GM12878 (cell line): Measurements from ENCODE around the gene CASR. TPM values are rescaled to one million over a fixed set of nuclear protein-coding genes. Genes with fewer than 3 reads are reported as not detected.

Source experiments
- BCL11A ChIP-seq: IDR thresholded peaks from 2 replicates; pipeline ENCODE4 v1.6.1; 2011; ENCODE audit warnings: low read depth, low read length
- EED ChIP-seq: sonication (generic); IDR thresholded peaks from 2 replicates; pipeline ENCODE4 v1.6.1; 2016; ENCODE audit warnings: antibody characterized with exemption, low read depth
- PML ChIP-seq: IDR thresholded peaks from 2 replicates; pipeline ENCODE4 v1.6.1; 2012; ENCODE audit warnings: low read length, inconsistent platforms
- TCF12 ChIP-seq: IDR thresholded peaks from 2 replicates; pipeline ENCODE4 v1.6.1; 2011; ENCODE audit warnings: low read depth, mild to moderate bottlenecking, low read length
- polyA plus RNA-seq, 11 experiments: library from polyadenylated mRNA; depleted of rRNA in 4 of 11; unstranded in 6 of 11; stranded (reverse) in 5 of 11; fragments of >200 nt; fragmentation: Nextera tagmentation in 4 of 11; fragmentation: Illumina TruSeq in 1 of 11; extraction: Ambion mirVana in 4 of 11; extraction: Trizol in 1 of 11; gene quantifications; 1 replicate in 1 of 11; 2 replicates in 10 of 11; pipeline versions ENCODE4 v1.2.1 to v1.2.3, GENCODE V29; 2011 to 2016; ENCODE audit warnings: inconsistent platforms in 2 of 11, missing spikeins in 2 of 11, low read depth in 1 of 11
- total RNA-seq, 4 experiments: library from RNA; depleted of rRNA in 3 of 4; stranded (reverse); fragments of >200 nt in 3 of 4; fragmentation: Illumina TruSeq in 1 of 4; extraction: Trizol in 1 of 4; gene quantifications; 2 replicates each; pipeline versions ENCODE4 v1.2.1 to v1.2.3, GENCODE V29; 2013 to 2021
- TF ChIP-seq, protein P1 (sequence below): fragments of 450-650 bp; IDR thresholded peaks from 2 replicates; pipeline ENCODE4 v1.6.1; 2017; ENCODE audit warnings: mild to moderate bottlenecking, moderate library complexity
- TF ChIP-seq, protein P2 (sequence below): fragments of 450-650 bp; IDR thresholded peaks from 2 replicates; pipeline ENCODE4 v1.6.1; 2016; ENCODE audit warnings: mild to moderate bottlenecking, moderate library complexity, borderline replicate concordance
- TF ChIP-seq, protein P3 (sequence below): IDR thresholded peaks from 2 replicates; pipeline ENCODE4 v1.6.1; 2012; ENCODE audit warnings: low read length, inconsistent platforms
- TF ChIP-seq, protein P4 (sequence below): IDR thresholded peaks from 2 replicates; pipeline ENCODE4 v1.6.1; 2012; ENCODE audit warnings: low read depth, low read length, improper control_type of control experiment
- TF ChIP-seq, protein P5 (sequence below): IDR thresholded peaks from 2 replicates; pipeline ENCODE4 v1.6.1; 2012; ENCODE audit warnings: improper control_type of control experiment, low read depth, low read length; ENCODE audit not compliant: insufficient replicate concordance
- TF ChIP-seq, protein P6 (sequence below): fragments of 150-350 bp; IDR thresholded peaks from 2 replicates; pipeline ENCODE4 v1.6.1; 2016; ENCODE audit warnings: low read depth, low read length

The CASR gene
- total and polyA plus RNA-seq, 10 of the 15 experiments (the other 5 are each of a cell fraction or from before 2014, with no cell fraction given): 0.04 to 0.37 (median 0.11) TPM

DNA sequence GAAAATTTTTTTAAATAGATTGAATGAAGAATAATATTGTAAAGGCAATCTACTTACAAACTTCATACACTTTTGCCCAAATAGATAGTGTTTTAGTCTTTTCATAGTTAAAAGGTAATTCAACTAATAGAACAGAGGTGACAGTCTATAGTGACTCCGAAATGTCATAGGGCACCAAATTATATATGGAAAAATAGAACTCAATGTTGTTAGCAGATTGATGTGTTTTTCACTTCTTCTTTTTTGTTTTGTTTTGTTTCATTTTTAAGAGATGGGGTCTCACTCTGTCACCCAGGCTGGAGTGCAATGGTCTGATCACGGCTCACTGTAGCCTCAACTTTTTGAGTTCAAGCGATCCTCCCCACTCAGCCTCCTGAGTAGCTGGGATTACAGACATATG lies 142.3 kb downstream of the CASR start (continued):
- TF ChIP-seq, protein P1, sequence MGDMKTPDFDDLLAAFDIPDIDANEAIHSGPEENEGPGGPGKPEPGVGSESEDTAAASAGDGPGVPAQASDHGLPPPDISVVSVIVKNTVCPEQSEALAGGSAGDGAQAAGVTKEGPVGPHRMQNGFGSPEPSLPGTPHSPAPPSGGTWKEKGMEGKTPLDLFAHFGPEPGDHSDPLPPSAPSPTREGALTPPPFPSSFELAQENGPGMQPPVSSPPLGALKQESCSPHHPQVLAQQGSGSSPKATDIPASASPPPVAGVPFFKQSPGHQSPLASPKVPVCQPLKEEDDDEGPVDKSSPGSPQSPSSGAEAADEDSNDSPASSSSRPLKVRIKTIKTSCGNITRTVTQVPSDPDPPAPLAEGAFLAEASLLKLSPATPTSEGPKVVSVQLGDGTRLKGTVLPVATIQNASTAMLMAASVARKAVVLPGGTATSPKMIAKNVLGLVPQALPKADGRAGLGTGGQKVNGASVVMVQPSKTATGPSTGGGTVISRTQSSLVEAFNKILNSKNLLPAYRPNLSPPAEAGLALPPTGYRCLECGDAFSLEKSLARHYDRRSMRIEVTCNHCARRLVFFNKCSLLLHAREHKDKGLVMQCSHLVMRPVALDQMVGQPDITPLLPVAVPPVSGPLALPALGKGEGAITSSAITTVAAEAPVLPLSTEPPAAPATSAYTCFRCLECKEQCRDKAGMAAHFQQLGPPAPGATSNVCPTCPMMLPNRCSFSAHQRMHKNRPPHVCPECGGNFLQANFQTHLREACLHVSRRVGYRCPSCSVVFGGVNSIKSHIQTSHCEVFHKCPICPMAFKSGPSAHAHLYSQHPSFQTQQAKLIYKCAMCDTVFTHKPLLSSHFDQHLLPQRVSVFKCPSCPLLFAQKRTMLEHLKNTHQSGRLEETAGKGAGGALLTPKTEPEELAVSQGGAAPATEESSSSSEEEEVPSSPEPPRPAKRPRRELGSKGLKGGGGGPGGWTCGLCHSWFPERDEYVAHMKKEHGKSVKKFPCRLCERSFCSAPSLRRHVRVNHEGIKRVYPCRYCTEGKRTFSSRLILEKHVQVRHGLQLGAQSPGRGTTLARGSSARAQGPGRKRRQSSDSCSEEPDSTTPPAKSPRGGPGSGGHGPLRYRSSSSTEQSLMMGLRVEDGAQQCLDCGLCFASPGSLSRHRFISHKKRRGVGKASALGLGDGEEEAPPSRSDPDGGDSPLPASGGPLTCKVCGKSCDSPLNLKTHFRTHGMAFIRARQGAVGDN: no peak
- TF ChIP-seq, protein P2, sequence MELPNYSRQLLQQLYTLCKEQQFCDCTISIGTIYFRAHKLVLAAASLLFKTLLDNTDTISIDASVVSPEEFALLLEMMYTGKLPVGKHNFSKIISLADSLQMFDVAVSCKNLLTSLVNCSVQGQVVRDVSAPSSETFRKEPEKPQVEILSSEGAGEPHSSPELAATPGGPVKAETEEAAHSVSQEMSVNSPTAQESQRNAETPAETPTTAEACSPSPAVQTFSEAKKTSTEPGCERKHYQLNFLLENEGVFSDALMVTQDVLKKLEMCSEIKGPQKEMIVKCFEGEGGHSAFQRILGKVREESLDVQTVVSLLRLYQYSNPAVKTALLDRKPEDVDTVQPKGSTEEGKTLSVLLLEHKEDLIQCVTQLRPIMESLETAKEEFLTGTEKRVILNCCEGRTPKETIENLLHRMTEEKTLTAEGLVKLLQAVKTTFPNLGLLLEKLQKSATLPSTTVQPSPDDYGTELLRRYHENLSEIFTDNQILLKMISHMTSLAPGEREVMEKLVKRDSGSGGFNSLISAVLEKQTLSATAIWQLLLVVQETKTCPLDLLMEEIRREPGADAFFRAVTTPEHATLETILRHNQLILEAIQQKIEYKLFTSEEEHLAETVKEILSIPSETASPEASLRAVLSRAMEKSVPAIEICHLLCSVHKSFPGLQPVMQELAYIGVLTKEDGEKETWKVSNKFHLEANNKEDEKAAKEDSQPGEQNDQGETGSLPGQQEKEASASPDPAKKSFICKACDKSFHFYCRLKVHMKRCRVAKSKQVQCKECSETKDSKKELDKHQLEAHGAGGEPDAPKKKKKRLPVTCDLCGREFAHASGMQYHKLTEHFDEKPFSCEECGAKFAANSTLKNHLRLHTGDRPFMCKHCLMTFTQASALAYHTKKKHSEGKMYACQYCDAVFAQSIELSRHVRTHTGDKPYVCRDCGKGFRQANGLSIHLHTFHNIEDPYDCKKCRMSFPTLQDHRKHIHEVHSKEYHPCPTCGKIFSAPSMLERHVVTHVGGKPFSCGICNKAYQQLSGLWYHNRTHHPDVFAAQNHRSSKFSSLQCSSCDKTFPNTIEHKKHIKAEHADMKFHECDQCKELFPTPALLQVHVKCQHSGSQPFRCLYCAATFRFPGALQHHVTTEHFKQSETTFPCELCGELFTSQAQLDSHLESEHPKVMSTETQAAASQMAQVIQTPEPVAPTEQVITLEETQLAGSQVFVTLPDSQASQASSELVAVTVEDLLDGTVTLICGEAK: no peak
- TF ChIP-seq, protein P3, sequence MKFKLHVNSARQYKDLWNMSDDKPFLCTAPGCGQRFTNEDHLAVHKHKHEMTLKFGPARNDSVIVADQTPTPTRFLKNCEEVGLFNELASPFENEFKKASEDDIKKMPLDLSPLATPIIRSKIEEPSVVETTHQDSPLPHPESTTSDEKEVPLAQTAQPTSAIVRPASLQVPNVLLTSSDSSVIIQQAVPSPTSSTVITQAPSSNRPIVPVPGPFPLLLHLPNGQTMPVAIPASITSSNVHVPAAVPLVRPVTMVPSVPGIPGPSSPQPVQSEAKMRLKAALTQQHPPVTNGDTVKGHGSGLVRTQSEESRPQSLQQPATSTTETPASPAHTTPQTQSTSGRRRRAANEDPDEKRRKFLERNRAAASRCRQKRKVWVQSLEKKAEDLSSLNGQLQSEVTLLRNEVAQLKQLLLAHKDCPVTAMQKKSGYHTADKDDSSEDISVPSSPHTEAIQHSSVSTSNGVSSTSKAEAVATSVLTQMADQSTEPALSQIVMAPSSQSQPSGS: no peak
- TF ChIP-seq BCL11A (no peak), EED (no peak), PML (no peak), TCF12 (no peak)
- TF ChIP-seq, protein P4, sequence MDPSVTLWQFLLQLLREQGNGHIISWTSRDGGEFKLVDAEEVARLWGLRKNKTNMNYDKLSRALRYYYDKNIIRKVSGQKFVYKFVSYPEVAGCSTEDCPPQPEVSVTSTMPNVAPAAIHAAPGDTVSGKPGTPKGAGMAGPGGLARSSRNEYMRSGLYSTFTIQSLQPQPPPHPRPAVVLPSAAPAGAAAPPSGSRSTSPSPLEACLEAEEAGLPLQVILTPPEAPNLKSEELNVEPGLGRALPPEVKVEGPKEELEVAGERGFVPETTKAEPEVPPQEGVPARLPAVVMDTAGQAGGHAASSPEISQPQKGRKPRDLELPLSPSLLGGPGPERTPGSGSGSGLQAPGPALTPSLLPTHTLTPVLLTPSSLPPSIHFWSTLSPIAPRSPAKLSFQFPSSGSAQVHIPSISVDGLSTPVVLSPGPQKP: no peak
- TF ChIP-seq, protein P5, sequence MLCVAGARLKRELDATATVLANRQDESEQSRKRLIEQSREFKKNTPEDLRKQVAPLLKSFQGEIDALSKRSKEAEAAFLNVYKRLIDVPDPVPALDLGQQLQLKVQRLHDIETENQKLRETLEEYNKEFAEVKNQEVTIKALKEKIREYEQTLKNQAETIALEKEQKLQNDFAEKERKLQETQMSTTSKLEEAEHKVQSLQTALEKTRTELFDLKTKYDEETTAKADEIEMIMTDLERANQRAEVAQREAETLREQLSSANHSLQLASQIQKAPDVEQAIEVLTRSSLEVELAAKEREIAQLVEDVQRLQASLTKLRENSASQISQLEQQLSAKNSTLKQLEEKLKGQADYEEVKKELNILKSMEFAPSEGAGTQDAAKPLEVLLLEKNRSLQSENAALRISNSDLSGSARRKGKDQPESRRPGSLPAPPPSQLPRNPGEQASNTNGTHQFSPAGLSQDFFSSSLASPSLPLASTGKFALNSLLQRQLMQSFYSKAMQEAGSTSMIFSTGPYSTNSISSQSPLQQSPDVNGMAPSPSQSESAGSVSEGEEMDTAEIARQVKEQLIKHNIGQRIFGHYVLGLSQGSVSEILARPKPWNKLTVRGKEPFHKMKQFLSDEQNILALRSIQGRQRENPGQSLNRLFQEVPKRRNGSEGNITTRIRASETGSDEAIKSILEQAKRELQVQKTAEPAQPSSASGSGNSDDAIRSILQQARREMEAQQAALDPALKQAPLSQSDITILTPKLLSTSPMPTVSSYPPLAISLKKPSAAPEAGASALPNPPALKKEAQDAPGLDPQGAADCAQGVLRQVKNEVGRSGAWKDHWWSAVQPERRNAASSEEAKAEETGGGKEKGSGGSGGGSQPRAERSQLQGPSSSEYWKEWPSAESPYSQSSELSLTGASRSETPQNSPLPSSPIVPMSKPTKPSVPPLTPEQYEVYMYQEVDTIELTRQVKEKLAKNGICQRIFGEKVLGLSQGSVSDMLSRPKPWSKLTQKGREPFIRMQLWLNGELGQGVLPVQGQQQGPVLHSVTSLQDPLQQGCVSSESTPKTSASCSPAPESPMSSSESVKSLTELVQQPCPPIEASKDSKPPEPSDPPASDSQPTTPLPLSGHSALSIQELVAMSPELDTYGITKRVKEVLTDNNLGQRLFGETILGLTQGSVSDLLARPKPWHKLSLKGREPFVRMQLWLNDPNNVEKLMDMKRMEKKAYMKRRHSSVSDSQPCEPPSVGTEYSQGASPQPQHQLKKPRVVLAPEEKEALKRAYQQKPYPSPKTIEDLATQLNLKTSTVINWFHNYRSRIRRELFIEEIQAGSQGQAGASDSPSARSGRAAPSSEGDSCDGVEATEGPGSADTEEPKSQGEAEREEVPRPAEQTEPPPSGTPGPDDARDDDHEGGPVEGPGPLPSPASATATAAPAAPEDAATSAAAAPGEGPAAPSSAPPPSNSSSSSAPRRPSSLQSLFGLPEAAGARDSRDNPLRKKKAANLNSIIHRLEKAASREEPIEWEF: no peak
- TF ChIP-seq, protein P6, sequence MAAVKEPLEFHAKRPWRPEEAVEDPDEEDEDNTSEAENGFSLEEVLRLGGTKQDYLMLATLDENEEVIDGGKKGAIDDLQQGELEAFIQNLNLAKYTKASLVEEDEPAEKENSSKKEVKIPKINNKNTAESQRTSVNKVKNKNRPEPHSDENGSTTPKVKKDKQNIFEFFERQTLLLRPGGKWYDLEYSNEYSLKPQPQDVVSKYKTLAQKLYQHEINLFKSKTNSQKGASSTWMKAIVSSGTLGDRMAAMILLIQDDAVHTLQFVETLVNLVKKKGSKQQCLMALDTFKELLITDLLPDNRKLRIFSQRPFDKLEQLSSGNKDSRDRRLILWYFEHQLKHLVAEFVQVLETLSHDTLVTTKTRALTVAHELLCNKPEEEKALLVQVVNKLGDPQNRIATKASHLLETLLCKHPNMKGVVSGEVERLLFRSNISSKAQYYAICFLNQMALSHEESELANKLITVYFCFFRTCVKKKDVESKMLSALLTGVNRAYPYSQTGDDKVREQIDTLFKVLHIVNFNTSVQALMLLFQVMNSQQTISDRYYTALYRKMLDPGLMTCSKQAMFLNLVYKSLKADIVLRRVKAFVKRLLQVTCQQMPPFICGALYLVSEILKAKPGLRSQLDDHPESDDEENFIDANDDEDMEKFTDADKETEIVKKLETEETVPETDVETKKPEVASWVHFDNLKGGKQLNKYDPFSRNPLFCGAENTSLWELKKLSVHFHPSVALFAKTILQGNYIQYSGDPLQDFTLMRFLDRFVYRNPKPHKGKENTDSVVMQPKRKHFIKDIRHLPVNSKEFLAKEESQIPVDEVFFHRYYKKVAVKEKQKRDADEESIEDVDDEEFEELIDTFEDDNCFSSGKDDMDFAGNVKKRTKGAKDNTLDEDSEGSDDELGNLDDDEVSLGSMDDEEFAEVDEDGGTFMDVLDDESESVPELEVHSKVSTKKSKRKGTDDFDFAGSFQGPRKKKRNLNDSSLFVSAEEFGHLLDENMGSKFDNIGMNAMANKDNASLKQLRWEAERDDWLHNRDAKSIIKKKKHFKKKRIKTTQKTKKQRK: no peak
